Skeletal muscle tissue (tissue), 4 donors: Measurements from ENCODE around the gene SMARCB1. TPM values are rescaled to one million over a fixed set of nuclear protein-coding genes. Genes with fewer than 3 reads are reported as not detected.

Experiments used
- H3K27ac ChIP-seq: one replicate; pipeline ENCODE4 v1.7.0; 2013; ENCODE audit warnings: mild to moderate bottlenecking, low read depth, low read length, inconsistent platforms
- H3K27me3 ChIP-seq, 3 donors: one replicate each; pipeline ENCODE4 v1.7.0; 2013; ENCODE audit warnings: low read length in 3 of 3; ENCODE audit not compliant: control insufficient read depth in 3 of 3, insufficient read depth in 3 of 3
- H3K36me3 ChIP-seq, 3 donors: one replicate each; pipeline ENCODE4 v1.7.0; 2013; ENCODE audit warnings: low read length in 3 of 3; ENCODE audit not compliant: control insufficient read depth in 3 of 3, insufficient read depth in 3 of 3
- H3K4me1 ChIP-seq, 3 donors: one replicate each; pipeline ENCODE4 v1.7.0; 2013; ENCODE audit warnings: low read length in 3 of 3, mild to moderate bottlenecking in 3 of 3; ENCODE audit not compliant: control insufficient read depth in 3 of 3, insufficient read depth in 3 of 3
- H3K4me3 ChIP-seq, 3 donors: one replicate each; pipeline ENCODE4 v1.7.0; 2013; ENCODE audit warnings: low read length in 3 of 3
- H3K9ac ChIP-seq, 3 donors: one replicate each; pipeline ENCODE4 v1.7.0; 2013; ENCODE audit warnings: low read length in 3 of 3, mild to moderate bottlenecking in 3 of 3, moderate library complexity in 2 of 3, low read depth in 1 of 3
- H3K9me3 ChIP-seq, 3 donors: one replicate each; pipeline ENCODE4 v1.7.0; 2013; ENCODE audit warnings: low read length in 3 of 3; ENCODE audit not compliant: control insufficient read depth in 3 of 3
- total RNA-seq: library from RNA; depleted of rRNA; stranded (reverse); fragments of >200 nt; gene quantifications from one replicate; pipeline ENCODE4 v1.2.3, GENCODE V29; 2014
- donor health status: Osteomylitis.

SMARCB1 gene
- total RNA-seq, 1 donor from 2014 or later: 13.6 TPM

GRCh38 chr22:23769321-23769965, 17.3 kb upstream of the SMARCB1 start:
- Histone ChIP-seq H3K27ac (no peak overlapping the region), H3K4me3 (no peak overlapping the region), H3K9ac (peak overlapping the region in 1 of 3 donors; percentile 50), H3K27me3 (peaks cover 0 to 3% (median 2%) of the 10 kb centered on the region in 3 donors), H3K36me3 (peaks cover under 1 to 15% (median 3%) of the 10 kb centered on the region in 3 donors), H3K9me3 (no peaks in the 10 kb centered on the region), H3K4me1 (peaks cover 34 to 62% (median 53%) of the 10 kb centered on the region in 3 donors)

GRCh38 chr22:23772315-23772648, 14.5 kb upstream of the SMARCB1 start:
- no peaks in the 10 kb centered on the region for H3K36me3 ChIP-seq
- H3K27me3 ChIP-seq: peaks cover 0 to 3% (median 2%) of the 10 kb centered on the region in 3 donors
- peak overlapping the region; percentile 31 to 58 (median 57) for H3K4me3 ChIP-seq
- peak overlapping the region; percentile 45 to 71 (median 47) for H3K9ac ChIP-seq
- H3K4me1 ChIP-seq: peaks cover 16 to 45% (median 31%) of the 10 kb centered on the region in 3 donors
- H3K27ac ChIP-seq: no peak overlapping the region
- H3K9me3 ChIP-seq: no peaks in the 10 kb centered on the region

GRCh38 chr22:23772649-23773473, 13.9 kb upstream of the SMARCB1 start, which contains the start of gene MMP11:
TSS of gene MMP11 (plus strand) at chr22:23772849. CDS start at chr22:23772871, 22 bp downstream.
- H3K9me3 ChIP-seq: no peaks in the 10 kb centered on the region
- H3K9ac ChIP-seq: peak within 1 kb of the TSS; percentile 45 to 71 (median 47)
- no peaks in the 10 kb centered on the region for H3K36me3 ChIP-seq
- no peak within 1 kb of the TSS for H3K27ac ChIP-seq
- peaks cover 0 to 3% (median 2%) of the 10 kb centered on the region in 3 donors for H3K27me3 ChIP-seq
- H3K4me3 ChIP-seq: peak within 1 kb of the TSS; percentile 31 to 71 (median 61)
- H3K4me1 ChIP-seq: peaks cover 16 to 44% (median 31%) of the 10 kb centered on the region in 3 donors

DNA sequence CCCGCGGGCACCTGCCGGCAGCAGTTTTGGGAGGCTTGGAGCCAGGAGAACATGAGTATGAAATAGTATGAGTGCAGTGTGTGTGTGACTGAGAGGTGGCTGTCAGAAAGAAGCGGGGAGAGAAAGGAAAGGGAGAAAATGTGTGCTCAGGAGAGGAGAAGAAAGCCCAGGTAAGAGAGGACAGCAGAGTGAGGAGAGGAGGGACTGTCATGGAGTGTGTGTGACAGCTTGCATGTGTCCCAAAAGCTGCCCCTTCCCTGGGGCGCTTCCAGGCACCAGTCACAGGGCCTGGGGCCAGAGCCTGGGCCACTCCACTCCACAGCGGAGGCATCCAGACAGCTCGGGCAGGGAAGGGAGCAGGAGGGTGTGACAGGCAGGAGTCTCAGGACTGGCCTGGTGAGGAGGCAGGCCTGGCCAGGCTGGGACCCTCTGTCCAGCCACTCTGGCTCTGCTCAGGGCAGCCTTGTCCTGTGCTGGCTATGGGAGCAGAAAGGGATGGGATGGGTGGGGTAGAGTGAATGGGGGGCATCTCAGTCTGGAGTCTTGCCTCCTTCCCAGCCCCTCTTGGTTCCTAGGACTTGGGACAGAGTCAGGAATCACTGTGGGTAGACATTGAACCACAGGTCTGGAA, 13.2 kb upstream of the SMARCB1 start:
- peak overlapping the region in 1 of 3 donors; percentile 71 for H3K9ac ChIP-seq
- H3K27ac ChIP-seq: no peak overlapping the region

DNA sequence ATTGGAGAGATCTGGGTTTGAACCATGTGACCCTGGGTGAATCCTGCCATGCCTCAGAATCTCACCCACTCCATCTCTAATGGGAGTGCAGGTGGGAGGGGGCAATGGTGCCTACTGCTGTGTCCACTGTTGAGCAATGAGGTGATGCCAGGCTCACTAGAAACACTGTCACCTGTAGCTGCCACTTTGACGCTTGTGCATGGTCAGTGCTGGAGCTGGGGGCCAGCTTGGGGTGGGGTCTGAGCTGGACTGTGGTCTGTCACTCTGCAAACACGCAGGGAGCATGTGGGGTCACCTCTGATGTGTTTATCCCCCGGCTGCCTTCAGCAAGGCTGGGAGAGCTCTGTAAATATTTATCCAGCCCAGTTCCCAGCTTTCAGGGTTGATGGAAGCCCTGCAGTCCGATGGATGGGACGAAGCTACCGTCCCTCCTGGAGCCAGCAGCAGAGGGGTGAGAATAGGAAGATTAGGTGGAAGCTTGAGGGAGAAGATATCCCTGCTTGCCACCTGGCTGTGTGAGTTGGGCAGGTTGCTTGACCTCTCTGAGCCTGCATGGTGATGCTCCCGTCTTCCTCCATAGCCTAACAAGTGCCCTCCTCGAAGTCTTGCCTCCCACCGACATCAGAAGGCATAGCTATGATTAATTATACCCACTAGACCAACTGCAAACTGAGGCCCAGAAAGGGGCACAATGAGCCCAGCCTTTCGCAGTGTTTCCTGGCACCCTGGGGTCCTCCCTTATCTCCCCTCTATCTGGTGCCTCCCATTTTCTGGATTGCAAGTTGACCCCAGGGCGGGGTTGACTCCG, 12.4 kb upstream of the SMARCB1 start:
- peaks cover 0 to 3% (median 2%) of the 10 kb centered on the region in 3 donors for H3K27me3 ChIP-seq
- H3K4me3 ChIP-seq: no peak overlapping the region
- H3K9ac ChIP-seq: peak overlapping the region in 1 of 3 donors; percentile 8
- H3K4me1 ChIP-seq: peaks cover 14 to 30% (median 21%) of the 10 kb centered on the region in 3 donors
- no peak overlapping the region for H3K27ac ChIP-seq
- no peaks in the 10 kb centered on the region for H3K9me3 ChIP-seq
- H3K36me3 ChIP-seq: no peaks in the 10 kb centered on the region

More for the DNA sequence above, 13.2 kb upstream of the SMARCB1 start:
- peak overlapping the region; percentile 23 to 71 (median 61) for H3K4me3 ChIP-seq
- H3K36me3 ChIP-seq: no peaks in the 10 kb centered on the region
- H3K27me3 ChIP-seq: peaks cover 0 to 3% (median 2%) of the 10 kb centered on the region in 3 donors
- H3K4me1 ChIP-seq: peaks cover 15 to 37% (median 26%) of the 10 kb centered on the region in 3 donors
- no peaks in the 10 kb centered on the region for H3K9me3 ChIP-seq

- H3K9ac ChIP-seq: peak overlapping the region in 1 of 3 donors; percentile 8
- peaks cover 14 to 26% (median 20%) of the 10 kb centered on the region in 3 donors for H3K4me1 ChIP-seq
- peaks cover 0 to 3% (median 2%) of the 10 kb centered on the region in 3 donors for H3K27me3 ChIP-seq
- H3K9me3 ChIP-seq: no peaks in the 10 kb centered on the region
- H3K27ac ChIP-seq: no peak overlapping the region
- H3K4me3 ChIP-seq: no peak overlapping the region
- no peaks in the 10 kb centered on the region for H3K36me3 ChIP-seq
Observed at GRCh38 chr22:23774922-23775436, 11.8 kb upstream of the SMARCB1 start.

DNA sequence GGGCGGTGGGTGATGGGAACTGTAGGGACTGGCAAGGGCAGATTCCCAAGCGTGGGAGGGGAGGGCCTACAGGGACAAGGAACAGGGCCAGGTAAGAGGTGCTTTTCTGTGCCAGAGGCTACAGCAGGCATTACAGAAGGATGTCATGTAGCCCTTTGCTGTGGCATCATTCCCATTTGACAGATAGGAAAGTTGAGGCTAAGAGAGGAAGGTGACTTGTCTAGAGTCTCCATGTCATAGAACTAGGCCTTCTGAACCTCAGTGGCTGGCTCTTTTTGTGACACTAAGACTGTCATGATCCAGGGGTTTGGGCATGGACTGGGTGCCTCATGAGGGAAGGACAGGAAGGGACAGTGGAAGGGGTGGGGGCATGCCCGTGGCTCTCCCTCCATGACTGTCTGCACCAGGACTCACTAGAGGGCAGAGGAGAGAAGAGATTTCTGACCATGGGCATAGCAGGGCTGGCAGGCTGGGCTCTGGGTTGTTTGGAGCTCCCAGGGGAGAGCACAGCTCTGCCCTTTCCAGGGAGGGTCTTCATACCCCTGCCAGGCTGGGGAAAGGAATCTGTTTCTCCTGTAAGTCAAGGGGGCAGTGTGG, 10.9 kb upstream of the SMARCB1 start:
- Histone ChIP-seq H3K36me3 (no peaks in the 10 kb centered on the region), H3K4me3 (no peak overlapping the region), H3K9ac (no peak overlapping the region), H3K27me3 (peaks cover 0 to 3% (median 2%) of the 10 kb centered on the region in 3 donors), H3K9me3 (no peaks in the 10 kb centered on the region), H3K27ac (no peak overlapping the region), H3K4me1 (peaks cover 14 to 26% (median 20%) of the 10 kb centered on the region in 3 donors)

GRCh38 chr22:23777776-23778576, 8.8 kb upstream of the SMARCB1 start:
- peaks cover 0 to 3% (median 2%) of the 10 kb centered on the region in 3 donors for H3K27me3 ChIP-seq
- H3K9me3 ChIP-seq: no peaks in the 10 kb centered on the region
- no peak overlapping the region for H3K4me3 ChIP-seq
- H3K36me3 ChIP-seq: no peaks in the 10 kb centered on the region
- H3K27ac ChIP-seq: no peak overlapping the region
- H3K9ac ChIP-seq: no peak overlapping the region
- H3K4me1 ChIP-seq: peaks cover 14 to 29% (median 21%) of the 10 kb centered on the region in 3 donors
